Mesendoderm (in vitro differentiated cells): ENCODE results near the gene MET.
"Not testable (repeated sequence)": the region's sequence is repeated elsewhere in the genome, so short reads cannot be mapped to it uniquely, and the experiment has no call there.

ENCODE experiments used
- DNase-seq: peaks from one replicate; pipeline ENCODE4 v3.0.0; 2013
- H2AK5ac ChIP-seq: 2 replicates; pipeline ENCODE4 v1.6.1; 2013; ENCODE audit warnings: low read length, inconsistent platforms
- H2BK120ac ChIP-seq: 2 replicates; pipeline ENCODE4 v1.6.1; 2013; ENCODE audit warnings: low read depth, mild to moderate bottlenecking, low read length, moderate library complexity, mixed read lengths
- H2BK15ac ChIP-seq: replicated peaks from 2 replicates; pipeline ENCODE4 v1.6.1; 2013; ENCODE audit warnings: low read depth, mild to moderate bottlenecking, moderate library complexity
- H2BK5ac ChIP-seq: 2 replicates; pipeline ENCODE4 v1.6.1; 2013; ENCODE audit warnings: low read length, inconsistent platforms
- H3K18ac ChIP-seq: 2 replicates; pipeline ENCODE4 v1.6.1; 2013; ENCODE audit warnings: mild to moderate bottlenecking, low read length, mixed read lengths
- H3K23ac ChIP-seq: one replicate; pipeline ENCODE4 v1.6.1; 2013; ENCODE audit warnings: low read length
- H3K27ac ChIP-seq: 2 replicates; pipeline ENCODE4 v1.5.1; 2013; ENCODE audit warnings: low read depth, mild to moderate bottlenecking, inconsistent platforms, low read length, moderate library complexity
- H3K27me3 ChIP-seq: 2 replicates; pipeline ENCODE4 v1.6.1; 2013; ENCODE audit warnings: low read length, control low read depth, mild to moderate bottlenecking, inconsistent platforms; ENCODE audit not compliant: insufficient read depth, poor library complexity
- H3K36me3 ChIP-seq: 2 replicates; pipeline ENCODE4 v1.6.1; 2013; ENCODE audit warnings: low read length, inconsistent platforms; ENCODE audit not compliant: control insufficient read depth, insufficient read depth
- H3K4ac ChIP-seq: one replicate; pipeline ENCODE4 v1.6.1; 2013; ENCODE audit warnings: low read depth, mild to moderate bottlenecking, low read length, moderate library complexity
- H3K4me1 ChIP-seq: 2 replicates; pipeline ENCODE4 v1.6.1; 2013; ENCODE audit warnings: low read depth, low read length, inconsistent platforms; ENCODE audit not compliant: control insufficient read depth
- H3K4me2 ChIP-seq: 2 replicates; pipeline ENCODE4 v1.6.1; 2013; ENCODE audit warnings: low read length
- H3K4me3 ChIP-seq: 2 replicates; pipeline ENCODE4 v1.5.1; 2013; ENCODE audit warnings: mild to moderate bottlenecking, low read length
- H3K56ac ChIP-seq: one replicate; pipeline ENCODE4 v1.6.1; 2013; ENCODE audit warnings: low read length
- H3K79me1 ChIP-seq: 2 replicates; pipeline ENCODE4 v1.6.1; 2013; ENCODE audit warnings: low read length, inconsistent platforms
- H3K79me2 ChIP-seq: 2 replicates; pipeline ENCODE4 v1.6.1; 2013; ENCODE audit warnings: mild to moderate bottlenecking, low read length; ENCODE audit not compliant: control insufficient read depth, insufficient read depth
- H3K9ac ChIP-seq: 2 replicates; pipeline ENCODE4 v1.6.1; 2013; ENCODE audit warnings: low read length, inconsistent platforms
- H4K5ac ChIP-seq: one replicate; pipeline ENCODE4 v1.6.1; 2013; ENCODE audit warnings: low read length
- H4K8ac ChIP-seq: one replicate; pipeline ENCODE4 v1.6.1; 2013; ENCODE audit warnings: low read depth, mild to moderate bottlenecking, control low read depth, low read length, moderate library complexity
- WGBS: extraction: QIAGEN DNeasy Blood & Tissue Kit; methylation state at CpG from one replicate; pipeline ENCODE4 v1.1.7; 2013; ENCODE audit warnings: low lambda C conversion rate, missing lambda C conversion rate; ENCODE audit not compliant: insufficient coverage; ENCODE audit errors: extremely low coverage; 5-methylcytosine and 5-hydroxymethylcytosine counted together

MET gene

GRCh38 chr7:116711790-116712189, 39.8 kb downstream of the MET start:
- no peak overlapping the region for H3K4me2 ChIP-seq
- no peak overlapping the region for H3K27ac ChIP-seq
- H4K8ac ChIP-seq, result no peak overlapping the region
- peaks cover 2% of the 10 kb centered on the region for H3K4me1 ChIP-seq
- H3K18ac ChIP-seq, result no peak overlapping the region
- H2BK5ac ChIP-seq, result no peak overlapping the region
- H2AK5ac ChIP-seq, result no peak overlapping the region
- H3K27me3 ChIP-seq, result no peaks in the 10 kb centered on the region
- H2BK120ac ChIP-seq, result no peak overlapping the region
- no peak overlapping the region for H2BK15ac ChIP-seq
- no CpG with 5 or more reads among the region's 4 CpGs for WGBS
- H3K9ac ChIP-seq, result no peak overlapping the region
- no peak overlapping the region for H3K4me3 ChIP-seq
- H3K23ac ChIP-seq, result no peak overlapping the region
- H3K56ac ChIP-seq, result no peak overlapping the region
- H3K4ac ChIP-seq, result no peak overlapping the region
- DNase-seq, result no peak
- no peaks in the 10 kb centered on the region for H3K79me2 ChIP-seq
- no peaks in the 10 kb centered on the region for H3K36me3 ChIP-seq
- H3K79me1 ChIP-seq, result no peaks in the 10 kb centered on the region
- no peak overlapping the region for H4K5ac ChIP-seq

- Histone ChIP-seq H3K27me3 (no peaks in the 10 kb centered on the region), H3K79me1 (no peaks in the 10 kb centered on the region), H3K18ac (no peak overlapping the region), H2BK15ac (no peak overlapping the region), H3K23ac (no peak overlapping the region), H3K4ac (no peak overlapping the region), H3K36me3 (no peaks in the 10 kb centered on the region), H4K8ac (no peak overlapping the region), H2BK120ac (no peak overlapping the region), H4K5ac (no peak overlapping the region), H3K4me2 (no peak overlapping the region), H3K56ac (no peak overlapping the region), H3K9ac (no peak overlapping the region), H3K4me3 (no peak overlapping the region), H3K79me2 (no peaks in the 10 kb centered on the region), H2AK5ac (no peak overlapping the region), H3K27ac (no peak overlapping the region), H2BK5ac (no peak overlapping the region), H3K4me1 (peaks cover 2% of the 10 kb centered on the region)
- WGBS, result no CpG with 5 or more reads among the region's 4 CpGs
- DNase-seq, result no peak
Observed at GRCh38 chr7:116713500-116713899, 41.5 kb downstream of the MET start.

- Histone ChIP-seq H3K4me3 (no peak overlapping the region), H4K5ac (no peak overlapping the region), H3K79me1 (no peaks in the 10 kb centered on the region), H3K56ac (no peak overlapping the region), H2AK5ac (no peak overlapping the region), H3K4me2 (no peak overlapping the region), H2BK120ac (no peak overlapping the region), H2BK15ac (no peak overlapping the region), H3K4ac (no peak overlapping the region), H3K36me3 (no peaks in the 10 kb centered on the region), H3K23ac (no peak overlapping the region), H3K9ac (no peak overlapping the region), H3K18ac (no peak overlapping the region), H3K4me1 (peaks cover 2% of the 10 kb centered on the region), H3K79me2 (no peaks in the 10 kb centered on the region), H3K27me3 (no peaks in the 10 kb centered on the region), H4K8ac (no peak overlapping the region), H2BK5ac (no peak overlapping the region), H3K27ac (no peak overlapping the region)
- no peak for DNase-seq
Observed at GRCh38 chr7:116713918-116714317, 41.9 kb downstream of the MET start.

GRCh38 chr7:116715077-116715476, 43.1 kb downstream of the MET start:
- no peak overlapping the region for H2BK120ac ChIP-seq
- no peak overlapping the region for H2AK5ac ChIP-seq
- H3K79me2 ChIP-seq, result no peaks in the 10 kb centered on the region
- H2BK5ac ChIP-seq, result no peak overlapping the region
- peaks cover 2% of the 10 kb centered on the region for H3K4me1 ChIP-seq
- H3K27ac ChIP-seq, result no peak overlapping the region
- H4K5ac ChIP-seq, result no peak overlapping the region
- H3K4me3 ChIP-seq, result no peak overlapping the region
- no peak overlapping the region for H3K23ac ChIP-seq
- no peak overlapping the region for H3K18ac ChIP-seq
- H3K9ac ChIP-seq, result no peak overlapping the region
- H3K4ac ChIP-seq, result no peak overlapping the region
- H3K56ac ChIP-seq, result no peak overlapping the region
- H3K36me3 ChIP-seq, result no peaks in the 10 kb centered on the region
- no peak overlapping the region for H3K4me2 ChIP-seq
- H3K27me3 ChIP-seq, result no peaks in the 10 kb centered on the region
- no peaks in the 10 kb centered on the region for H3K79me1 ChIP-seq
- peak; percentile 19 for DNase-seq
- H4K8ac ChIP-seq, result no peak overlapping the region
- no peak overlapping the region for H2BK15ac ChIP-seq

- Histone ChIP-seq H3K18ac (no peak overlapping the region), H3K79me2 (no peaks in the 10 kb centered on the region), H2BK120ac (no peak overlapping the region), H3K4ac (no peak overlapping the region), H4K8ac (no peak overlapping the region), H3K4me1 (peaks cover under 1% of the 10 kb centered on the region), H3K27ac (no peak overlapping the region), H3K79me1 (no peaks in the 10 kb centered on the region), H2BK5ac (no peak overlapping the region), H3K4me2 (no peak overlapping the region), H2BK15ac (no peak overlapping the region), H3K36me3 (no peaks in the 10 kb centered on the region), H2AK5ac (no peak overlapping the region), H4K5ac (no peak overlapping the region), H3K4me3 (no peak overlapping the region), H3K27me3 (no peaks in the 10 kb centered on the region), H3K56ac (no peak overlapping the region), H3K9ac (no peak overlapping the region), H3K23ac (no peak overlapping the region)
- WGBS, result no CpG with 5 or more reads among the region's 3 CpGs
- DNase-seq, result no peak
Observed at GRCh38 chr7:116717137-116717536, 45.1 kb downstream of the MET start.

- not testable (repeated sequence) for H4K5ac ChIP-seq, H3K4me2 ChIP-seq, H2BK120ac ChIP-seq, H2AK5ac ChIP-seq, H3K27me3 ChIP-seq, H3K56ac ChIP-seq, H4K8ac ChIP-seq, H3K18ac ChIP-seq, H3K4ac ChIP-seq, H2BK5ac ChIP-seq, H3K79me1 ChIP-seq, H3K9ac ChIP-seq, H3K36me3 ChIP-seq, H3K27ac ChIP-seq, H3K4me3 ChIP-seq, H2BK15ac ChIP-seq, H3K4me1 ChIP-seq, H3K23ac ChIP-seq, DNase-seq, H3K79me2 ChIP-seq
- WGBS, result no CpG with 5 or more reads among the region's 31 CpGs
Observed at GRCh38 chr7:116723959-116724529, 52.0 kb downstream of the MET start.
